NCI-H1417 (cell line): ENCODE results near the gene LRRC47.

ENCODE experiments used
- DNase-seq, 3 experiments: peaks; one replicate each; lab custom pipeline; 2025; lab: John Stamatoyannopoulos, UW

The LRRC47 gene

DNA sequence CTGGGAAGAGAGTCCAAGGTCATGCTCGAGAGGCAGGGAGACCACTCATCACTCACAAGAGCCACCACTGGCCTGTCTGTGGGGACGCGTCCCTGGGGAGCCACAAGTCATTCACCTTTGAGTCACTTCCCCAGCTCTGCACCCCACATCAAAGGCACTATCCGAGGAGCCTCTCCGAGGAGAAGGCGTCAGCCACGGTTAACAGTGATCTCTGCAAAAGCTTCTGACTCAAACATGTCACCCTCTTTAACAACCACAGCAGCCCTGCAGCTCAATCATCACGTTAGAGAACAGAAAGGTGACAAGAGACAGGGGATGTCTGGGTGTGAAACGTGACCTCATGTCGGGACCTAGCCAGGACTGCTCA is 9.0 kb downstream of the LRRC47 start:
- DNase-seq, result no peak

GRCh38 chr1:3786468-3787348 is 9.6 kb downstream of the LRRC47 start:
- DNase-seq, result no peak

GRCh38 chr1:3785456-3786157 is 10.7 kb downstream of the LRRC47 start:
- DNase-seq, result no peak

- no peak for DNase-seq
These were observed 11.3 kb downstream of the LRRC47 start for GRCh38 chr1:3785045-3785444.

DNA sequence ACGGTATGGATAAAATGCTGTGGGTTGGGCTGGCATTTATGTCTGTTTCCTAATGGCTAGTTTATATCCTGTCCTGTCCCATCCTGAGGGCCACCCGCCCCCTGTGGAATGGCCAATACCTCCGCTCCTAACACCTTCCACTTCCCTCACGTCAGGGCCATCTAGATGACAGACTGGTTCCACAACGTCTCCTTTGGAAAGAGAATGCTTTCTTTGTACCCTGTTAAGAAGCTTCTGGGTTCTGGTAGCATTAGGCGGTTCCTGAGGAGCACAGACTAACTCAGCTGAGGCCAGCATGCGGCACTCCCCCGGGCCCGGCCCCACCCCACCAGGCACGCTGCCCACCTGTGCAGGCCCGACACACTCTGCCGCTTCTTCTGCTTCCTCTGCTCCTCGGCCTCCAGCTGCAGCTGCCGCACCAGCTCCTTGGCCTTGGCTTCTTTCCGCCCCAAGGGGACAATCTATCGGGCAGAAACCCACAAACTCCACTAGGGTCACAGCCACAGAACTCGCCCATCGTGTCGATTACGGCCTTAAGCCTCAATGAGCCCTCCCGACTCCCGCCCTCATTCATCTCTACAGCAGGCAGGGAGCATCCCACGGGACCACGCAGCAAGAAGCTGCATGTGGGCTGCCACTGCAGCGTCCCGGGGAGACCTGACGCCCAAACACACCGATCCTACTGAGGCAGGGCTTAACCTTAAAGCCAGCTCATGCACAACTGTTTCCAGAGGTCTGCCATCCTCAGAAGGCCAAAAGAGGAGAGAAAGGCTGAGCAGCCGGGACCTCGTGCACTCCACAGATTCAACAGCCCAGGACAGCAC is 12.4 kb downstream of the LRRC47 start:
- no peak for DNase-seq

DNA sequence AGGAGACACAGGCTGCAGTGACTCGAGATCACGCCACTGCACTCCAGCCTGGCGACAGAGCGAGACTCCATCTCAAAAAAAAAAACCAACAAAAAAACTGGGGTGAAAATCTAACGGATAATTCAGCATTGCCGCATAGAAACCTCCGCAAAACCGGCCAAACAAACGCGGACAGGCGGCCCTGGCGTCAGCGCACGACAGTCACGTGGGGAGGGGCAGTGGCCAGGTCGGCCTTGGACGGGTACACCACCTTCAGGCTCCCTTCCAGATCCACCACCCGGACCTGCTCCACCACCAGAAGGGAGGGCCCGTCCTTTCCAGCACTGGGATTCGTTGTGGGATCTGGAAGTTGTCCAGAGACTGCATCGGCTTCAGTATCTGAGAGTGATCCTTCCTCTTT is 15.4 kb downstream of the LRRC47 start:
- DNase-seq, result no peak

DNA sequence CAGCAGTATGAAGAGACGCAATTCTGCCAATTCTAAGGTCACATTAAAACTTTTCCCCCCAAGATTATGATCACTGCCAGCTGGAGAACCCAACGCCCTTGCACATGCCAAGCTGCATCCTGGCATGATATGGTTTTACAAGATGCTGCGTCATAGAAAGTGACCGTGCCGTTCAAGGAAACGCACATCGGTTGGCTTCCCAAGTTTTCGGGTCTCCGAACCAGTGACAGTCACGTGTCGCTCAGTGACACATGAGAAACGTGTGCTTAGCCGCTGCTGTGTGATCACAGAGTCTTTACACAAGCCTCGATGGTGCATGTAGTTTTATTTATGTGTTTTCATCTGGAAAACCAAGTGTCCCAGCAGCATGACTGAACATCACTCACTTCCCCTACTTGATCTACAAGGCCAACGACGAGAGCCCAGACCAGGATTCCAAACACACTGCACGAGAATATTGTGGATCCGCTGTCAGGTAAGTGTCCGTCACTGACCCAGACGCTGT is 16.3 kb downstream of the LRRC47 start:
- DNase-seq, result no peak

GRCh38 chr1:3779265-3779911 is 16.9 kb downstream of the LRRC47 start:
- DNase-seq, result no peak

- no peak for DNase-seq
These were observed 17.6 kb downstream of the LRRC47 start for GRCh38 chr1:3778590-3779264.

- peak in 1 of 3 experiments; percentile 5 for DNase-seq
These were observed 18.4 kb downstream of the LRRC47 start for GRCh38 chr1:3777647-3778589.

- no peak for DNase-seq
These were observed 19.2 kb downstream of the LRRC47 start for GRCh38 chr1:3777078-3777547.

GRCh38 chr1:3776231-3776961 is 19.9 kb downstream of the LRRC47 start:
- DNase-seq, result peak in 1 of 3 experiments; percentile 72

DNA sequence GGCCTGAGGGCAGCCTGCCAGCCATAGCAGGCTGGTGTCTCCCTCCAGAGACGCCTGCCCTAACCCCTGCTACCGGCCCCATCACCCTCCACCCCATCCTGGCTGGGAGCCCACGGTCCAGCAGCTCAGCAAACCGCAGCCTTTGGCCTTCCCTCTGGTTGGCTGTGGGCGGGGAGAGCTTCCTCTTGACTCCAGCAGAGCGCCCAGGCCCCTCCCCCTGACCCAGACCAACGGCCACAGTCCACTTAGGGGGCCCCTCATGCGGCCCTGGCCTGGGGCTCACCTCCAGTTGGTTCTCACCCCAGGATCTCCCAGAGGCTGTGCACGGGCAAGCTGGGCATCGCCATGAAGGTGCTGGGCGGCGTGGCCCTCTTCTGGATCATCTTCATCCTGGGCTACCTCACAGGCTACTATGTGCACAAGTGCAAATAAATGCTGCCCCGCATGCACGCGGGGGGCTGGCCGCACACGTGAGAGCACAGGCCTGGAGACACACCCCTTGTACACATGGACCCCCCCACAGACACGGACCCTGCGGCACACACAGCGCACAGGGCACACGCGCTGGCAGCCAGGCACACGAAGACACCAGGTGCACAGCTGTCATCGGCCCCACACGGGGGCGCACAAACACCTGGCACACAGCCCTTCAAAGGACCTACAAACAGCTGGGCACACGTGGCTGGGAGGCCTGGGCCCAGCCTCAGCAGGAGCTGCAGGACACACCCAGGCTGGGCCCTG is 20.6 kb downstream of the LRRC47 start:
- peak; percentile 67 to 85 (median 70) for DNase-seq

- DNase-seq, result peak in 1 of 3 experiments; percentile 71
These were observed 21.3 kb downstream of the LRRC47 start for GRCh38 chr1:3774946-3775489.

GRCh38 chr1:3774276-3774945 is 21.9 kb downstream of the LRRC47 start:
- DNase-seq, result no peak

- no peak for DNase-seq
These were observed 22.6 kb downstream of the LRRC47 start for GRCh38 chr1:3773572-3774275.
